Keratinocyte (primary cell): ENCODE measurements around the gene CREG2. TPM values are rescaled to one million over a fixed set of nuclear protein-coding genes. Genes with fewer than 3 reads are reported as not detected.

Source experiments
- DNase-seq: peaks from one replicate; pipeline ENCODE4 v3.0.0-alpha.2; 2011; ENCODE audit warnings: low read depth, missing footprints, low spot score
- FAIRE-seq: peaks from 2 replicates; lab custom pipeline; 2011; peaks lifted over from hg19 to GRCh38; lab: Jason Lieb, UNC
- H2AFZ ChIP-seq: 2 replicates; pipeline ENCODE4 v1.6.0; 2012; ENCODE audit warnings: low read length, control low read depth, inconsistent platforms; ENCODE audit not compliant: control insufficient read depth
- H3K27ac ChIP-seq: 2 replicates; pipeline ENCODE4 v1.5.1; 2011; ENCODE audit warnings: low read length; ENCODE audit not compliant: control insufficient read depth, insufficient read depth
- H3K27me3 ChIP-seq: 3 replicates; pipeline ENCODE4 v1.6.0; 2011; ENCODE audit warnings: low read length; ENCODE audit not compliant: control insufficient read depth, insufficient read depth; ENCODE audit errors: extremely low read depth
- H3K36me3 ChIP-seq, 2 experiments: 2 replicates in 1 of 2; 3 replicates in 1 of 2; pipeline ENCODE4 v1.5.1; 2011; ENCODE audit warnings: low read length in 2 of 2, mild to moderate bottlenecking in 1 of 2; ENCODE audit not compliant: control insufficient read depth in 2 of 2, insufficient read depth in 2 of 2; ENCODE audit errors: extremely low read depth in 1 of 2
- H3K4me1 ChIP-seq: 3 replicates; pipeline ENCODE4 v1.5.1; 2011; ENCODE audit warnings: low read length; ENCODE audit not compliant: control insufficient read depth, insufficient read depth; ENCODE audit errors: extremely low read depth
- H3K4me2 ChIP-seq: 3 replicates; pipeline ENCODE4 v1.6.0; 2011; ENCODE audit warnings: low read depth, low read length; ENCODE audit not compliant: control insufficient read depth, insufficient read depth; ENCODE audit errors: extremely low read depth
- H3K4me3 ChIP-seq, 3 experiments: fragments of 200-600 bp in 1 of 3; sonication (generic) in 1 of 3; 2 replicates in 2 of 3; 3 replicates in 1 of 3; pipeline ENCODE4 v1.5.1; 2011 to 2016; ENCODE audit warnings: low read length in 3 of 3, mild to moderate bottlenecking in 3 of 3, control low read depth in 2 of 3, inconsistent platforms in 1 of 3, low read depth in 1 of 3, mixed read lengths in 1 of 3, mixed run types in 1 of 3, moderate library complexity in 1 of 3; ENCODE audit not compliant: control insufficient read depth in 2 of 3, insufficient read depth in 2 of 3; ENCODE audit errors: extremely low read depth in 1 of 3
- H3K79me2 ChIP-seq: 2 replicates; pipeline ENCODE4 v1.6.0; 2012; ENCODE audit warnings: low read length; ENCODE audit not compliant: control insufficient read depth, insufficient read depth
- H3K9ac ChIP-seq: 3 replicates; pipeline ENCODE4 v1.6.0; 2011; ENCODE audit warnings: low read length; ENCODE audit not compliant: control insufficient read depth, insufficient read depth; ENCODE audit errors: extremely low read depth
- H3K9me1 ChIP-seq: 3 replicates; pipeline ENCODE4 v1.6.0; 2011; ENCODE audit warnings: low read length; ENCODE audit not compliant: control insufficient read depth, insufficient read depth; ENCODE audit errors: extremely low read depth
- H3K9me3 ChIP-seq: 2 replicates; pipeline ENCODE4 v1.5.1; 2012; ENCODE audit warnings: low read depth, low read length; ENCODE audit not compliant: control insufficient read depth
- H4K20me1 ChIP-seq: 3 replicates; pipeline ENCODE4 v1.6.0; 2011; ENCODE audit warnings: low read length; ENCODE audit not compliant: control insufficient read depth, insufficient read depth; ENCODE audit errors: extremely low read depth
- EZH2 ChIP-seq: IDR thresholded peaks from one replicate; pipeline ENCODE4 v1.6.1; 2012; ENCODE audit warnings: inconsistent platforms, mild to moderate bottlenecking, low read length, moderate library complexity
- dilution Hi-C: fragments of 300-500 bp; cut with MboI; formaldehyde crosslinking; loops from one replicate; pipeline ENCODE4 v1.7.0; 2020; ENCODE audit warnings: low sequenced_read_pairs; ENCODE audit not compliant: extremely low pct_ligation_motif_present
- polyA plus RNA-seq, 5 experiments: library from polyadenylated mRNA; depleted of rRNA in 3 of 5; stranded (reverse) in 3 of 5; stranded (forward) in 1 of 5; unstranded in 1 of 5; fragments of >200 nt; gene quantifications; 1 replicate in 1 of 5; 2 replicates in 3 of 5; 3 replicates in 1 of 5; pipeline versions ENCODE4 v1.2.1 to v1.2.3, GENCODE V29; 2011 to 2012; ENCODE audit warnings: missing spikeins in 2 of 5, low read depth in 1 of 5, low replicate concordance in 1 of 5
- TF ChIP-seq, protein P1 (sequence below), 3 experiments: IDR thresholded peaks in 1 of 3; conservative IDR thresholded peaks in 1 of 3; optimal IDR thresholded peaks in 1 of 3; 2 replicates in 2 of 3; 3 replicates in 1 of 3; pipeline versions ENCODE3 to v1.5.1; 2011; ENCODE audit warnings: low read length in 3 of 3, mild to moderate bottlenecking in 3 of 3, moderate library complexity in 2 of 3, control low read depth in 1 of 3, inconsistent platforms in 1 of 3; ENCODE audit not compliant: insufficient read depth in 2 of 3; ENCODE audit errors: extremely low read depth in 1 of 3

CREG2 gene
- polyA plus RNA-seq, 1 donor (not counting 4 experiments of a cell fraction or from before 2014, with no cell fraction given): 1.7 TPM

DNA sequence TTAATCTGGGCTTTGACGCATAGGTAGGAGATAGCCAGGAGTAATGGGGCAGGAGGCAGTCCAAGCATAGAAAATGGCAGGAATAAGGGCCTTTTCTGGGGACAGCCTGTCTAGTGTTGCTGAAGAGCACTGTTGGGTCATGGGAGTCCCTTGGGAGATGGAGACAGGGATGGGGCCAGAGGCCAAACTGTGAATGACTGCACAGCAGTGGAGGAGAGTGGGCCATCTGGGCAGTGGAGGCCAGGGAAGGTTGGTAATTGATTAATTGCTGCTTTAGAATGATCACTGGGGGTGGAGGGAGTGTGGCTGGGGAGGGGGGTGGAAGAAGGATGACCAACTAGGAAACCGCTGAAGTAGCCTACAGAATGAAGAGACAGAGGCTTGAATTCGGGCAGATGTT is 28.6 kb upstream of the CREG2 start:
- Histone ChIP-seq H3K4me1 (peaks cover 5% of the 10 kb centered on the region), H3K9me1 (no peaks in the 10 kb centered on the region), H3K79me2 (no peaks in the 10 kb centered on the region), H2AFZ (no peak overlapping the region), H3K36me3 (no peaks in the 10 kb centered on the region), H3K9me3 (no peaks in the 10 kb centered on the region), H3K4me3 (no peak overlapping the region), H3K27ac (no peak overlapping the region), H3K27me3 (no peaks in the 10 kb centered on the region), H4K20me1 (no peaks in the 10 kb centered on the region), H3K4me2 (no peak overlapping the region), H3K9ac (no peak overlapping the region)
- DNase-seq: no peak
- no peak for FAIRE-seq
- TF ChIP-seq EZH2: no peak
- TF ChIP-seq, protein P1, sequence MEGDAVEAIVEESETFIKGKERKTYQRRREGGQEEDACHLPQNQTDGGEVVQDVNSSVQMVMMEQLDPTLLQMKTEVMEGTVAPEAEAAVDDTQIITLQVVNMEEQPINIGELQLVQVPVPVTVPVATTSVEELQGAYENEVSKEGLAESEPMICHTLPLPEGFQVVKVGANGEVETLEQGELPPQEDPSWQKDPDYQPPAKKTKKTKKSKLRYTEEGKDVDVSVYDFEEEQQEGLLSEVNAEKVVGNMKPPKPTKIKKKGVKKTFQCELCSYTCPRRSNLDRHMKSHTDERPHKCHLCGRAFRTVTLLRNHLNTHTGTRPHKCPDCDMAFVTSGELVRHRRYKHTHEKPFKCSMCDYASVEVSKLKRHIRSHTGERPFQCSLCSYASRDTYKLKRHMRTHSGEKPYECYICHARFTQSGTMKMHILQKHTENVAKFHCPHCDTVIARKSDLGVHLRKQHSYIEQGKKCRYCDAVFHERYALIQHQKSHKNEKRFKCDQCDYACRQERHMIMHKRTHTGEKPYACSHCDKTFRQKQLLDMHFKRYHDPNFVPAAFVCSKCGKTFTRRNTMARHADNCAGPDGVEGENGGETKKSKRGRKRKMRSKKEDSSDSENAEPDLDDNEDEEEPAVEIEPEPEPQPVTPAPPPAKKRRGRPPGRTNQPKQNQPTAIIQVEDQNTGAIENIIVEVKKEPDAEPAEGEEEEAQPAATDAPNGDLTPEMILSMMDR (optimal IDR thresholded peaks at IDR 0.05 in 1 of 3, IDR thresholded peaks at IDR 0.05 in 1 of 3, conservative IDR thresholded peaks at IDR 0.05 in 1 of 3; ENCODE audit: extremely low read depth in 1 of 3, insufficient read depth in 2 of 3, low read length in 3 of 3): no peak
- dilution Hi-C loops: no loop called here

DNA sequence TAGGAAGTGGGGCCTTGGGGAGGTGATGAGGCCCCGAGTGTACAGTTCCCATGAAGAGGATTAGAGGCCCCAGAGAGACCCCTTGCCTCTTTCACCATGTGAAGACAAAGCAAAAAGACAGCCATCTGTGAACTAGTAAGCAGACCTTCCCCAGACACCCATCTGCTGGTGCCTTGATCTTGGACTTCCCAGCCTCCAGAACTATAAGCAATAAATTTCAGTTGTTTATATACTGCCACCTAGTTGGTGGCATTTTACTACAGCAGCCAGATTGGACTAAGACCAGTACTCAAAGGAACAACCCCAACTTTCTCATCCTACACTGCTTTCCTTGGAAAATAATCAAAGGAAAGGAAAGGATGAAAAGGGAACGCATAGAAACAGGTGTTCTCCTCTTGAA is 27.9 kb upstream of the CREG2 start:
- Histone ChIP-seq H3K9ac (no peak overlapping the region), H4K20me1 (no peaks in the 10 kb centered on the region), H2AFZ (no peak overlapping the region), H3K9me3 (no peaks in the 10 kb centered on the region), H3K9me1 (no peaks in the 10 kb centered on the region), H3K36me3 (no peaks in the 10 kb centered on the region), H3K4me1 (peaks cover 6% of the 10 kb centered on the region), H3K79me2 (no peaks in the 10 kb centered on the region), H3K27ac (no peak overlapping the region), H3K4me3 (no peak overlapping the region), H3K4me2 (no peak overlapping the region), H3K27me3 (no peaks in the 10 kb centered on the region)
- no peak for DNase-seq
- TF ChIP-seq EZH2: no peak
- TF ChIP-seq, protein P1 (optimal IDR thresholded peaks at IDR 0.05 in 1 of 3, IDR thresholded peaks at IDR 0.05 in 1 of 3, conservative IDR thresholded peaks at IDR 0.05 in 1 of 3; ENCODE audit: extremely low read depth in 1 of 3, insufficient read depth in 2 of 3, low read length in 3 of 3): no peak
- dilution Hi-C loops: no loop called here
- no peak for FAIRE-seq
